ENCODE measurements around the gene ZMYND8. TPM values are rescaled to one million over a fixed set of nuclear protein-coding genes. Genes with fewer than 3 reads are reported as not detected.

Gene ZMYND8
- total and polyA plus RNA-seq, 2 of the 4 experiments (the other 2 are of a cell fraction): 24.0 to 28.2 TPM

GRCh38 chr20:47272893-47273590 is 83.5 kb downstream of the ZMYND8 start:
- Histone ChIP-seq H3K4me1 (ENCODE audit: control insufficient read depth, insufficient read depth, low read length) (peaks cover 20% of the 10 kb centered on the region), H3K18ac (ENCODE audit: low read depth, low read length) (peak overlapping the region; percentile 58; the same call in 1 of the 2 replicates)
- peak; percentile 96 for TF ChIP-seq RAD21 (IDR thresholded peaks at IDR 0.05; ENCODE audit: low read length)
- no peak for TF ChIP-seq NFE2L2 (IDR thresholded peaks at IDR 0.05; ENCODE audit: low read depth, low read length)
- TF ChIP-seq CEBPB (IDR thresholded peaks at IDR 0.05; ENCODE audit: low read depth, low read length): no peak
- TF ChIP-seq BHLHE40 (IDR thresholded peaks at IDR 0.05; ENCODE audit: low read depth, low read length): no peak
- TF ChIP-seq SMC3 (IDR thresholded peaks at IDR 0.05; ENCODE audit: low read depth, low read length): peak; percentile 97
- TF ChIP-seq MAFK (IDR thresholded peaks at IDR 0.05; ENCODE audit: low read depth, low read length): no peak
- TF ChIP-seq CTCF (conservative IDR thresholded peaks at IDR 0.05; ENCODE audit: low read depth, low read length): peak; percentile 96
- TF ChIP-seq USF2 (IDR thresholded peaks at IDR 0.05; ENCODE audit: low read depth, low read length): no peak
- TF ChIP-seq RFX5 (IDR thresholded peaks at IDR 0.05; ENCODE audit: low read depth, low read length): no peak
- no peak for TF ChIP-seq ELK1 (IDR thresholded peaks at IDR 0.05; ENCODE audit: borderline replicate concordance, low read depth, low read length)
- TF ChIP-seq CHD1 (IDR thresholded peaks at IDR 0.05; ENCODE audit: low read depth, low read length): no peak
- no peak for TF ChIP-seq MXI1 (IDR thresholded peaks at IDR 0.05; ENCODE audit: borderline replicate concordance, low read depth, low read length)
- no peak for TF ChIP-seq FOS (IDR thresholded peaks at IDR 0.05; ENCODE audit: low read depth, low read length)

More at GRCh38 chr20:47272893-47273590, 83.5 kb downstream of the ZMYND8 start:
- peak overlapping the region; percentile 39 to 53; a peak in 2 of 4 replicates for H4K8ac ChIP-seq (ENCODE audit: low read depth in 2 of 2, low read length in 2 of 2)
- peak overlapping the region; percentile 91 for H2BK120ac ChIP-seq (ENCODE audit: low read depth, low read length)
- H3K27me3 ChIP-seq (ENCODE audit: control insufficient read depth, insufficient read depth, low read length): no peaks in the 10 kb centered on the region
- H4K91ac ChIP-seq (ENCODE audit: insufficient read depth, low read depth, low read length): peak overlapping the region; percentile 2; the same call in 1 of the 2 replicates
- no peak overlapping the region for H3K23ac ChIP-seq (ENCODE audit: low read depth, low read length)
- H4K20me1 ChIP-seq (ENCODE audit: insufficient read depth, low read length): peaks cover 4% of the 10 kb centered on the region; the same call in 1 of the 2 replicates
- peak overlapping the region; percentile 88; the same call in 1 of the 3 replicates for H2BK15ac ChIP-seq (ENCODE audit: low read depth, low read length)
- H2BK5ac ChIP-seq (ENCODE audit: low read depth, low read length, poor library complexity, severe bottlenecking): peak overlapping the region; percentile 98
- ATAC-seq (ENCODE audit: low read depth) (peak; percentile 50), DNase-seq (peak; percentile 71)
- no peak overlapping the region for H3K14ac ChIP-seq (replicated peaks; ENCODE audit: low read depth, low read length)
- dilution Hi-C loops (cut with HindIII; ENCODE audit: low sequenced_read_pairs, unreplicated experiment) (loop anchor here (25.0 kb wide), 1 partner anchor 114 kb away; no protein-coding TSS in a partner anchor), intact Hi-C loops (cut with micrococcal nuclease) (loop anchor here (1.0 to 5.0 kb wide), 5 partner anchors 44 to 521 kb away; no protein-coding TSS in a partner anchor), in situ Hi-C loops (cut with MboI; ENCODE audit: low sequenced_read_pairs) (no loop called here)
- no TSS peak for BruUV-seq (replicated peaks)
- peak overlapping the region; percentile 32; the same call in 1 of the 2 replicates for H3K27ac ChIP-seq (ENCODE audit: insufficient read depth, low read length)
- peak overlapping the region; percentile 72 for H3K4ac ChIP-seq (ENCODE audit: low read depth, low read length)
- CTCF ChIA-PET: interaction anchor here (0.5 to 6.6 kb wide), 12 partner anchors 33 to 347 kb away, joined by 3 to 101 read pairs (median 4); no protein-coding TSS in a partner anchor
- peaks cover 15% of the 10 kb centered on the region for H3K36me3 ChIP-seq (ENCODE audit: control insufficient read depth, insufficient read depth, low read length)
- no peak overlapping the region for H2AFZ ChIP-seq (replicated peaks; ENCODE audit: low read length, poor library complexity)
- no peaks in the 10 kb centered on the region for H3K9me3 ChIP-seq (ENCODE audit: control insufficient read depth, insufficient read depth, low read length)
- peak overlapping the region; percentile 25; the same call in 1 of the 2 replicates for H4K5ac ChIP-seq (ENCODE audit: low read depth, low read length)
- no CpG with 5 or more reads among the region's 8 CpGs for WGBS, 2 experiments (ENCODE audit: extremely low coverage in 2 of 2, insufficient read length in 1 of 2)
- H3K9ac ChIP-seq (ENCODE audit: low read depth, low read length): no peak overlapping the region; the same call in 1 of the 2 replicates
- H2AK5ac ChIP-seq (ENCODE audit: low read depth, low read length): peak overlapping the region; percentile 63; the same call in 1 of the 2 replicates
- H3K79me1 ChIP-seq (ENCODE audit: low read depth in 1 of 2, low read length in 2 of 2): peaks cover 30 to 53% of the 10 kb centered on the region in 2 experiments
- POLR2A ChIA-PET (ENCODE audit: unreplicated experiment): no interaction called here
- H3K56ac ChIP-seq (ENCODE audit: extremely low read depth, insufficient read depth, low read length): peak overlapping the region; percentile 68; the same call in 1 of the 2 replicates
- H3K4me2 ChIP-seq (ENCODE audit: low read depth, low read length): no peak overlapping the region
- H2AK9ac ChIP-seq (replicated peaks; ENCODE audit: low read depth, low read length, poor library complexity): no peak overlapping the region
- no peak overlapping the region for H3K4me3 ChIP-seq (ENCODE audit: insufficient read depth, low read depth, low read length)
- peak overlapping the region; percentile 89; the same call in 1 of the 2 replicates for H2BK20ac ChIP-seq (ENCODE audit: low read depth, low read length)
- peaks cover 17% of the 10 kb centered on the region for H3K9me1 ChIP-seq (ENCODE audit: insufficient read depth, low read length)

Data from IMR-90 (cell line).